HG03439 (cell line): ENCODE measurements around the gene SCG5.
A peak's percentile ranks its signal among the peaks of the same experiment; 100 is the strongest.
"Not testable (repeated sequence)": the region's sequence is repeated elsewhere in the genome, so short reads cannot be mapped to it uniquely, and the experiment has no call there.

Source experiments
- ATAC-seq: cut with Tn5 transposase; IDR thresholded peaks from one replicate; pipeline ENCODE4 v1.9.1; 2021; ENCODE audit warnings: mild to moderate bottlenecking, moderate library complexity; ENCODE audit not compliant: unreplicated experiment

SCG5 gene, protein sequence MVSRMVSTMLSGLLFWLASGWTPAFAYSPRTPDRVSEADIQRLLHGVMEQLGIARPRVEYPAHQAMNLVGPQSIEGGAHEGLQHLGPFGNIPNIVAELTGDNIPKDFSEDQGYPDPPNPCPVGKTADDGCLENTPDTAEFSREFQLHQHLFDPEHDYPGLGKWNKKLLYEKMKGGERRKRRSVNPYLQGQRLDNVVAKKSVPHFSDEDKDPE

DNA sequence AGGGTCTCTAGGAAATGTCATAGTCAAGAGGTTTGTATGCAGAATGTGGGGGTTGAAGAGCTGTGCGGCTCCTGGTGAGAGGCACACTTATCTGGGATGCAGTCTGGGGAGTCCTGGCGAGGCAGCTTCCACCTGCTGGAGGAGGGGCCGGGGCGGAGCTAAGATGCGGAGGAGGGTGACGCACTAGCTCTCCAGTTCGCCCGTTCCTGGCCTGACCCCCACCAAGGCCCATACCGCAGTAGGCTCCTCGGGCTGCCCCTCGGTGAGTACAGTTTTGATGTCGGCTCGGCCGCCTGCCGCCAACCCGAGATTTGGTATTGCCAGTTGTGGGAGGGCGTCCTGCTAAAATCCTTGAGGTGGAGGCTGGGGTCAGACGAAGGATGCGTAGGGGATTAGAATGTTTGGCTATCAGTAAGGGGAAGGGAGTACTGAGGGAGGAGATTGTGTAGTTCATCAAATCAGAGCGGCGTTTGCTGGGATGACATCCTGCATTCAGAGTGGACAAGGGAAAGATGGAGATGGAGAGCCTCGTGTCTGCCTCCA is at the start of gene SCG5:
TSS of gene SCG5 (plus strand) at position 194 of the 543 bp plus-strand sequence. CDS start 1,883 bp downstream, outside the sequence.
- ATAC-seq: no peak

DNA sequence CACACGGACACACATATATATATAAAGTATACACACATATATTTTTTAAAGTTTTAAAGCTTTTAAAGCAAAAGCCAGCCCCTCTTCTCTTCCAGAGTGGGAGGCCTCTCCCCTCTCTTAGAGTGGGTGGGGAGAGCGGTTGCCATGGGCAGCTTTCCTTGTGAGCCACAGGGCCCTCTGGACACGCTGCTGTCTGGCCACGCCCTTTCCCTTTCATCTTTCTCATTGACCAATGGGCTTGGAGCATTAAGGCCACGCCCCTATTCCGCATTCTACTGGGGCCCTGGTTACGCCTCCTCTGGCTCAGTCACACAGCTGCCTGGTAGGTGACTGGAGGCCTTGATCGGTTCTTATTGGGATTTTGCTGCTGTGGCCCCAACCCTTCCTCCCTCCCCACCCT is 48.4 kb upstream of the SCG5 start, which contains the start of gene GOLGA8N:
TSS of gene GOLGA8N (plus strand) at position 306 of the 400 bp plus-strand sequence.
- not testable (repeated sequence) for ATAC-seq

DNA sequence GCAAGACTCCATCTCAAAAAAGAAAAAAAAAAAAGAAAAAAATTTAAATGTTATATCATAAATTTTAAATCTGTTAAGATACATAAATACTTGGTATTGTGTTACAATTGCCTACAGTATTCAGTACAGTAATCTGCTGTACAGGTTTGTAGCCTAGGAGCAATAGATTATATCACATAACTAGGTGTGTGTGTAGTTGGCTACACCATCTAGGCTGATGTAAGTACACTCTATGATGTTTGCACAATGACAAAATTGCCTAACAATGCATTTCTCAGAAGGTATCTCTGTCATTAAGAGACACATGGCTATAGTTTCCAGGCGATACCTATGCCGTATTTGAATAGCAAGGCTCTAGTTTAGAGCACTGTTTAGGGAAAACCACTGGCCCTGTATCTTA is 32.0 kb upstream of the SCG5 start:
- ATAC-seq: not testable (repeated sequence)

DNA sequence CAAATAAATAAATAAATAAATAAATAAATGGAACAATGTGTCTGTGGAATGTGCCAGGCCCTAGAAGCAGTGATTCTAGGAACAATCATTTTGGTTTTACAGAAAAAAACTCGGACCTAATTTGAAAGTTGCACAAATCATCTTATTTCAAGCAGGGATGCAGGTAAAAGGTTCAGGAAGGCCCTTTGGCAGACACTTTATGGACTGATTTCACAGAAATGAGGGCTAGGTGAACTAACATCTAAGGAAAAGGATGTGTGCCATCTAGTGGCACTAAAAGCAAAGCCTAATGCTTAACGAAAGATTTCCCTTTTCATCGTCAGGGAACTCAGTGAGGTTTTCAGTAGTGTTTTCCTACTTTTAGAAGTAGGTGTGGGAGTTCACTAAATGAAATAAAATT is 30.8 kb upstream of the SCG5 start:
- ATAC-seq: not testable (repeated sequence)

DNA sequence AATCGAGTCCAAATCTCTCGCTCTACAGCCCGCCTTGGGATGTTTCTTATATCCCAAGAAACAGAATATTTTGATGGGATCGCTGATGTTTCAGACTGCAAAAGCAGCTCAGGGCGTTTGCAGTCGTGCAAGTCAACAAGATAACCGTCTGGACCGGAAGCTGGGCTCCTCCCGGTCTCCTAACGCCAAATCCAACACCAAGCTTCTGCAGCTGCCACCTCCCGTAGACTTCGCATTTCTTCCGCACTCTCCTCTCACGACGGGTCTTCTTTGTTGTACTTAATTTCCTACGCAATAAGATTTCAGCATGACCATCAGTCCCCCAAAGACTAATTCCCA is 26.8 kb upstream of the SCG5 start:
- ATAC-seq: peak; percentile 20

DNA sequence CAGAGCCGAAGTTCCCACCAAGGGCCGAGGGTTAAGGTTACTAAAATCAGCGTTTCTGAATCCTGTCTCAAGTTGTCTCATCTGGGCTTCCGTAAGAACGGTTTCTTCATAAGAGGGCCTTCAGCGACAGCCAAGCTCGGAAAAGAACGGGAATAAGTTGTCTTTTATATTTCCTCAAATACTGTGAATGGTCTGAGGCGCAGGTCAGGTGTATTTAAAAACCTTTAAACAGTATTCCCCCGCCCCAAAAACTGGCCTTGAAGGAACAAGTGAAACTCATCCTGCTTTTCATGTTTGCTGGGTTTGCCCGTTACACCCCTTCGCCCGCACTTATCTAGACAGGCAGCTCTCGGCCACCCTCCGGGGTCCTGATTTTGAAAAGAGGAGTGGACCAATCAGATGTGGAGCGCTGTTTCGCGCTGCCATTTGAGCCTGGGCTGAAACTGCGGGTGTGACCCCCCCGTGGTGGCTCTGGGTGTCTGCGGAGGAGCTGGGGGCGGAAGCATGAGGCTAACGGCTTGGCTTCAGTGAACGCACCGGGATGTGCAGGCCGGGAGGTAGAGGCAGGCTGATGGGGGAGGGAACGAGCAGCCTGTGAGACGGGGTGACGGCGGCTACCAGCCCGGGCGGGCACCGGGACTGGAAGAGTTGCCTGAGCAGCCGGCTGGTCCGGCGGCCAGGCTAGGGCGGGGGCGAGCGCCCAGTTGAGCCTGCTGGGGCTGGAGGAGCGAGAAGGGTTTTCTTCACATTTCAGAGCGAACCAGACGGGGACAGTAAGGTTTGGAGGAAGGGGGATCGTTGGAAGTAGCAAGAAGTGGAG is 26.2 kb upstream of the SCG5 start, which contains the start of gene ARHGAP11A:
TSS of gene ARHGAP11A (plus strand) at position 454 of the 820 bp plus-strand sequence. CDS start 708 bp downstream, outside the sequence.
- peak; percentile 75 for ATAC-seq

DNA sequence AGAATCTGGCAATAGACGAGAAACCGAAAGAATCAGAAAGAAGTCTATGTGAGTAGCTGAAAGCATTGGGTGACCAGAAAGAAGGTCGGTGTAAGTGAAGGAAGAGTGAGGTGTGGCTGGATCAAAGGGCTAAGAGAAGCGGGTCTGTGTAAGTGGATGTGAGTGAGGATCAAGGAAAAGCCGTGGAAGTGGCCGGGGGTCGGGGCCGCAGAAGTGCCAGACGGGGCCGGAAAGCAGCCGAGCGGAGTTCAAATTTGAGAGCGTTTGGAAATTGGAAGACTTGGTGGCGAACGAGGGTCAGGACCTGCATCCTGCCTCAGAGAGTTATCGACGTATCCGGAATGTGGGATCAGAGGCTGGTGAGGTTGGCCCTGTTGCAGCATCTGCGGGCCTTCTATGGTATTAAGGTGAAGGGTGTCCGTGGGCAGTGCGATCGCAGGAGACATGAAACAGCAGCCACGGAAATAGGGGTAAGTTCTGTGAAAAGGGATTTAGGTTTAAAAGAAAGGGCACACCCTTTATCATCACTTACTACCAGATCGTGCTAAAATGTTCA is 25.6 kb upstream of the SCG5 start:
- ATAC-seq: peak; percentile 11

DNA sequence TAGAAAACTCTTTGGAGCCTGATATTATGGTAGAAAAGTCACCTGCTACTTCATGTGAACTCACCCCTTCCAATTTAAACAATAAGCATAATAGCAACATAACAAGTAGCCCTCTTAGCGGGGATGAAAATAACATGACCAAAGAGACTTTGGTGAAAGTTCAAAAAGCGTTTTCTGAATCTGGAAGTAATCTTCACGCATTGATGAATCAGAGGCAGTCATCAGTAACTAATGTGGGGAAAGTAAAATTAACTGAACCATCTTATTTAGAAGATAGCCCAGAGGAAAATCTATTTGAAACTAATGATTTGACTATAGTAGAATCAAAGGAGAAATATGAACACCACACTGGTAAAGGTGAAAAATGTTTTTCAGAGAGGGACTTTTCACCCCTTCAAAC is 5.1 kb upstream of the SCG5 start:
- ATAC-seq: no peak

DNA sequence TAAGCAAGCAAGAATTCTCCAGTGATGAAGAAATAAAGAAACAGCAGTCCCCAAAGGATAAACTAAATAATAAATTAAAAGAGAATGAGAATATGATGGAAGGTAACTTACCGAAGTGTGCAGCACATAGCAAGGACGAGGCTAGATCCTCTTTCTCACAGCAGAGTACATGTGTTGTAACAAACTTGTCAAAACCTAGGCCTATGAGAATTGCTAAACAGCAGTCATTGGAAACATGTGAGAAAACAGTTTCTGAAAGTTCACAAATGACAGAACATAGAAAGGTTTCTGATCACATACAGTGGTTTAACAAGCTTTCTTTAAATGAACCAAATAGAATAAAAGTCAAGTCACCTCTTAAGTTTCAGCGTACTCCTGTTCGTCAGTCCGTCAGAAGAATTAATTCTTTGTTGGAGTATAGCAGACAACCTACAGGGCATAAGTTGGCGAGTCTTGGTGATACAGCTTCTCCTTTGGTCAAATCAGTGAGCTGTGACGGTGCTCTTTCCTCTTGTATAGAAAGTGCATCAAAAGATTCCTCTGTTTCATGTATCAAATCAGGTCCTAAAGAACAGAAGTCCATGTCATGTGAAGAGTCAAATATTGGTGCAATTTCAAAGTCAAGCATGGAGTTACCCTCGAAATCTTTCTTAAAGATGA is 4.5 kb upstream of the SCG5 start:
- ATAC-seq: no peak

DNA sequence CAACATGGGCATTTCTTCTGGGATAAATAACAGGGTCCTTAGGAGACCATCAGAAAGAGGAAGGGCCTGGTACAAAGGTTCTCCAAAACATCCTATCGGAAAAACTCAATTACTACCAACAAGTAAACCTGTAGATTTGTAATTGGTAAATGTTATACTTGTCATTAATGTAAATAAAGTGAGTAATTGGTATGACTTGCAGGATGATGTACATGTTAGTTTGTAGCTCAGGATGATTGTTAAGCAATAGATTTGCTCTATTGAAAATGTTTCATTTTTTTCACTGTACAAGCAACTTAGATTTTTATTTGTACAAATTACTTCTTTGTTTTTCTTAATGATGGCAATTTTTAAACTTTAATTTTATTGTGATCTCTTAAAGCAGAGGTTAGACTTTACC is 3.8 kb upstream of the SCG5 start:
- no peak for ATAC-seq

DNA sequence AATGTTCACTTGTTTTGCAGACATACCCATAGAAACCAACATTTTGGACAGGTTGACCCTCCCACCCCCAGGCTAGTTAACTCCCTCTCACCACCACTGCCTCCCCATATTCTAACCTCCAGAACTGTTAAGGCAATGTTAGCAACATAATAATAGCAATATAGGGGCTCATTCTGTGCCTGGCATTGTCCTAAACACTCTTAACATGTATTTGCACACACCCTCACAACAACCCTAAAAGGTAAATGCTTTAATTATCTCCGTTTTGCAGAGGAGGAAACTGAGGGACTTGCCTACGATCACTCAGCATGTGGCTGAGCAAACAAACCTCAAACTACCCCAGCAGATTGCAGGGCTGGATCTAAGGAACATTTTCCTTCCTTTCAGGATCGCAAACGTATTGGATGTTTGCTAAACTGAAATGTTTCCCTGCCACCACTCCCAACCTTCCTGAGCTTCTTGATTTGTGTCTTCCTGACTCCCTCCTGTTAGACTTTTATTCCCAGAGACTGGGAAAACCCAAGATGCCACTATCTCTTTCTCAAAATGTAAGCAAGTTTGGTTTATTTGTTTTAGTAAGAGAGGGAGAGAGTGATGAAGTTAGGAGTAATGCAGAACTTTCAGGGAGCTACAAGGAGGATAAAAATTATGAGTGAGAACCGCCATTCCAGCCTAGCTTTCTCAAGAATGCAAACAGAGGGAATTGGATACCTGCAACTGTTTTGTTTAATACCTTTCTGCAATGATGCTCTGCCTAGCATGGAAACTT is 1.3 kb downstream of the SCG5 start:
- no peak for ATAC-seq

DNA sequence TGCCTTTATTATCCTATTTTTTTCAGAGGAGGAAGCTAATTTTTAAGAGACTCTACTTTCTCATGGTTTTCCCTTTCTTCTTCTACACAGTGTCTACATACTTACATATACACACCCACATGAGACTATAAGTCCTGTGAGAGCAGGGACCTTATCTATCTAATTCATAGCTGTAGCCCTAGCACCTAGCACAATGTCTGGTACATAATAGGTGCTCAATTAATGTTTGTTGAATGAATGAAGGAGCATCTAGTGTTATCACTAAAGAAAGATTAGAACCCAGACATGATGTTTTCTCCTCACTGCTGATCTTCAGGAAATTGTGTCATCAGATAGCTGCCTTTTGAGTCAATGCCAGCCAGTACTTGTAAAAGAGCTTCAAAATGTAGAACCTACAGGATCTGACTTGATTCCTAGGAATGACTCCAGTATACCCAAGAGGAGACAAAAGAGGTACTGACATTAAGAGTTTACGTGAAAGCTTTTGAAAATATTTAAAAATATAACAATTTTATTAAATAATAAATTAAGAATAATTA is 2.5 kb downstream of the SCG5 start:
- ATAC-seq: no peak

DNA sequence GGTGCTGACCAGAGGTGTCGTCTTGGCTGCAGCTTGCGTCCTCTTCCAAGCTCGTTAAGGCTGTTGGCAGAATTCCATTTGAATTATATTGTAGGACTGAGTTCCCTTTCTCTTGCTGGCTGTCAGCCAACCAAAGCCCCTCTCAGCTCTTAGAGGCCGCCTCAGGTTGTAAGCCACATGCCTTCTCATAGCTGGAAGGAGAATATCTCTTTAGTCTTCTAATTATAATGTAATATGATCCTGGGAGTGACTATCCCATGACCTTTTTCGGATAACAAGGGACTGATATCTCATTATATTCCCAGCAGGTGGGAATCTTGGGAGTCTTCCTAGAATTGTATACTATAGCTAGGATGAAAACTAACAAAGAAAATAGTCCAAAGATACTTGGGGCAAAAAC is 4.8 kb downstream of the SCG5 start:
- no peak for ATAC-seq

DNA sequence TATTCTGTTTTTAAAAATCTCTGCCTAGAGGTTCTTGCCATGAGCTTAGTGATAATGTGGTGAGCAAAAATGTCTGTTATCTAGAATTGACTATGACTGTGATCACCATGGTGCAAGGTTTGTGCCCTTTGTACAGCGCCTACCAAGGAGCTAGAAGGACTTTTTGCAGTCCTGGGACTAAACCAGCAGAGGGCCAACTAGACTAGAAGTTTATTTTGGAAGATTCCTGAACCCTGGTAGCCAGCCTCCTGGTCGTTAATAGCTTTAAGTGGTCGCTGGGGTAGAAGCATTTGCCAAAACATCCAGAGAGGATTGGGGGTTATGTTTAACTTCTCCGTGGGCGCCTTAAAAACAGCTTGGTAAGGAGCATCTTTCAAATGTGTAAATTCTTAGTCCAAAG is 7.8 kb downstream of the SCG5 start:
- no peak for ATAC-seq

DNA sequence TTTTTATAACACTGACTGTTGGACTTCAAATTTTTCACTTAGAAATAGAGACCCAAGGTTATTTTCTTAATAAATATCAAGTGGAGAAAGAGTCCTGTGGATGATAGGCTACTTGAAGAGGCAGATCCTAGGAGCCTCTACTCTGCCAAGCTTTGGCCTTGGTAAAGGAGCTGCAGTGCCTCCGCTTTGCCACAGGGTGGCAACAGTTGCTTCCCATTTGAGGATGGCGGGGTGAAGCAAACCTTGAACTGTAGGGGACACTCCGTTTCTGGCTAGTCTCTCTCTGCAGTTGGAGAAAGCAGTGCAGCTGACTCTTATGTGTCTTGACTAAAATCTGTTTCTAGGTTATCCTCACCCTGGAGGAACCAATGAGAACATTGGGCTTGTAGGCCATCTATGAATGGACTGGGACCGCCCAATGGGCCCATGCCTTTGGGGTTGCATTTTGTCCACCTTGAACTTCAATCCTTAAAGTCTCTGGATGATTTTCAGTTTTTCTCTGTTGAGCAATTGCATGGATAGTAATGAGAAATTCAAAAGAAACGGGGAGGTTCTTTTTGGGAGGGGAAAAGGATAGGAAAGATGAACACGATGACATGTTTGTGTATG is 9.8 kb downstream of the SCG5 start:
- ATAC-seq: no peak

DNA sequence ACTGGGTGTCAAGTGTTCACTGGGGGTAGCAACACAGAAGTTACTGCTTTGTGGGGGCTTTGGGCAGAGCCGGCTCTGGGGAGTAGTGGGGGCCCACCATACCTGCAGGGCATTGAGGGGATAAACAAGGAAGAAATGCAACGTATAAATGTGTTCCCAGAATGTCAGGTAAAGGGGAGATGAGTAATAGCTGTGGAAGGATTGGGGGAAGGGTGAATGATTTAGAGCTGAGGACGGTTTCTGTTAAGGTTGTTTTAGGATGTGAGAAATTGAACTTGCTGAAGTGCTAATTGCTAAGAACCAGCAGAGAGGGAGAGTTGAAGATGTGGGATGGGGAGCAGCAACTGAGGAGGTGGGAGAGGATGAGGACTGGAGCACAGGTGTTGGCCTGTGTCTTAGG is 10.7 kb downstream of the SCG5 start:
- ATAC-seq: no peak

DNA sequence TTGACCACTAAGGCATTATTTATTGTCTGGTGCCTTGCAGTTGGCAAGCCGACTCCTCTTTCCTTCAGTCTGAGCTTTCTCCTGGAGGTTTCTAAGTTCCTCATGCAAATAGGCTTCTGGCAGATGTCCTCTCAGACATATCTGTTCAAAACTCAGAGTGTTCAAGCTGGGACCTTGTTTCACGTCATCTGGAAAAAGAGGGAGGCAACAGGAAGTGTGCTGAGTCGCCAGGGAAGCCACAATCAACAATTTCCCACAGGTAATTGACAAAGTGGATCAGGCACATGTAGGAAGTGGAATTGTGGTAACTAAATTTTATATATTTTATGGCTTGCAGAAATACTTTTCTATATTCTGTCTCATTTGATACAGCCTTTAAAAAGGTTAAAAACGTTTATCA is 14.6 kb downstream of the SCG5 start:
- ATAC-seq: no peak

DNA sequence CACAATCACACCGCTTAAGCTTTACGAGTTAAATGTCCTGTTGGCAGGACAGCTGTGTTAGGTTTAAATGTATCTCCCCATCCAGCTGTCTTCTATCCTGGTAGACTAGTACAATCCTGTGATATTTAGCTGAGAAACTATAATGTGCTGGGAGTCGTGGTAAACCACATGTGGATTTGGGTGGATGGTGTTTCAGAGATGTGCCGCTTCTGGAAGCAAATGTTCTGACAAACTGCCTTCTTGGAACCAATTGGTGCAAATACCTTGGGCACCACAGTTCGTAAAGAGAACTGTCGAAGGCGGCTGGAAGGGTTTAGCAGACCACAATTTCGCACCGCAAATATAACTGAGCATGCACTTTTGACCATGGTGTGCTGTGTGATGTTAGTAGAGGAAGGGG is 15.0 kb downstream of the SCG5 start:
- ATAC-seq: no peak

DNA sequence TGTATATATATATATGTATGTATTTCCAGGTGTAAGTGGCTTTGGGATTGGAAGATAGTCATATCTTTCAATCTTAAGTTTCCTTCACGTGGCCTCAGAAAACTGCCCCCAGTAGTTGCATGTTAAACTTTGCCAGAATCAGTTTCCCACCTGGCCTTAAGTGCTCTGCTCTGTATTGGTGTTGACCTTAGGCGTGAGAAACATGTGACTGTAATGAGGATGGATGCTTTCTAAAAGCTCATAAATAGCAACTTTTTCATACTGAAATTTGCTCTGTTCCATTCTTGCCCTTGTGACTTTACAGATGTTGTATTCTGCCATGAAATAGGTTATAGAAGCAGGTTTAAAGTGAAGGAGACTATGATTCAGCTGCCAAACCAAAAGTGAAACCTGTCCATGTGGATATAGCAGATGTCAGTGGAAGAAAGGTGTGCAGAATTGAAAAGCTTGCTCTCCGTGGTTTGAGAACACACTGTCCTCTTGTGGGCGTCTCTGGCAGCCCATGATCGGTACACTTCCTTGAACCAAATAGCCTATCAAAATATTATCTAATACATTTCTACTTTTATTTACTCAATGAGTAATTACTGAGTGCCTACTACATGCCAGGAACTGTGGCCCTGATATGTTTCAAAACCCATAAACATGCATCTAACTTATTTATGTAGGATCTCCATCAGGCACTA is 15.8 kb downstream of the SCG5 start:
- no peak for ATAC-seq
